Ishikawa (cell line): ENCODE results near the gene DNAH8.

Experiments used
- EP300 ChIP-seq: IDR thresholded peaks from 2 replicates; pipeline ENCODE4 v1.6.1; 2012; ENCODE audit warnings: borderline replicate concordance
- FOXM1 ChIP-seq: IDR thresholded peaks from 2 replicates; pipeline ENCODE4 v1.6.1; 2012; ENCODE audit warnings: low read depth, borderline replicate concordance
- NFIC ChIP-seq: IDR thresholded peaks from 2 replicates; pipeline ENCODE4 v1.6.1; 2012
- RAD21 ChIP-seq: IDR thresholded peaks from 2 replicates; pipeline ENCODE4 v1.6.1; 2012; ENCODE audit warnings: low read depth
- REST ChIP-seq: IDR thresholded peaks from 2 replicates; pipeline ENCODE4 v1.6.1; 2012; ENCODE audit warnings: low read depth, mild to moderate bottlenecking
- YY1 ChIP-seq: IDR thresholded peaks from 2 replicates; pipeline ENCODE4 v1.6.1; 2012; ENCODE audit warnings: low read depth
- TF ChIP-seq, protein P1 (sequence below): IDR thresholded peaks from 2 replicates; pipeline ENCODE4 v1.6.1; 2012

GRCh38 chr6:38730140-38730862, 15.2 kb downstream of the DNAH8 start:
- TF ChIP-seq RAD21 (no peak), FOXM1 (no peak), EP300 (no peak), YY1 (no peak), REST (no peak), NFIC (no peak)
- TF ChIP-seq, protein P1, sequence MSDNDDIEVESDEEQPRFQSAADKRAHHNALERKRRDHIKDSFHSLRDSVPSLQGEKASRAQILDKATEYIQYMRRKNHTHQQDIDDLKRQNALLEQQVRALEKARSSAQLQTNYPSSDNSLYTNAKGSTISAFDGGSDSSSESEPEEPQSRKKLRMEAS = no peak
